Measurements from ENCODE around the gene CLDN14. TPM values are rescaled to one million over a fixed set of nuclear protein-coding genes. Genes with fewer than 3 reads are reported as not detected.
A peak's percentile ranks its signal among the peaks of the same experiment; 100 is the strongest.

Gene CLDN14
- total RNA-seq, 1 donor from 2014 or later, result not detected

GRCh38 chr21:36494557-36494956, 14.6 kb upstream of the CLDN14 start:
- Histone ChIP-seq H3K27me3 (no peaks in the 10 kb centered on the region), H3K9ac (no peak overlapping the region), H3K4me3 (no peak overlapping the region), H3F3A (ENCODE audit: low read depth) (peaks cover 3% of the 10 kb centered on the region), H2AFZ (replicated peaks) (no peak overlapping the region), H3K4me2 (no peak overlapping the region), H3K79me2 (ENCODE audit: low read depth) (no peaks in the 10 kb centered on the region), H3K9me3 (ENCODE audit: low read depth) (no peaks in the 10 kb centered on the region), H3K27ac (no peak overlapping the region), H4K20me1 (ENCODE audit: low read depth) (no peaks in the 10 kb centered on the region), H3K4me1 (peaks cover 4% of the 10 kb centered on the region), H3K36me3 (no peaks in the 10 kb centered on the region)
- peaks cover 4% of the 10 kb centered on the region for H3K27me3 Mint-ChIP-seq (ENCODE audit: insufficient read depth, low read depth)
- H3K27ac Mint-ChIP-seq, result peak overlapping the region; percentile 90
- TF ChIP-seq EZH2 (IDR thresholded peaks at IDR 0.05) (no peak), CTCF (IDR thresholded peaks at IDR 0.05) (no peak), EZH2phosphoT487 (IDR thresholded peaks at IDR 0.05) (no peak)
- no peak for DNase-seq (ENCODE audit: low spot score)
- peaks cover 19% of the 10 kb centered on the region for H3K4me1 Mint-ChIP-seq
- H3K4me3 Mint-ChIP-seq, result no peak overlapping the region
- H3K9me3 Mint-ChIP-seq, result peaks cover 6% of the 10 kb centered on the region
- H3K36me3 Mint-ChIP-seq, result no peaks in the 10 kb centered on the region

- TF ChIP-seq EZH2phosphoT487 (IDR thresholded peaks at IDR 0.05), result no peak
- TF ChIP-seq CTCF (IDR thresholded peaks at IDR 0.05), result no peak
- no peak for TF ChIP-seq EZH2 (IDR thresholded peaks at IDR 0.05)
- Histone ChIP-seq H2AFZ (replicated peaks) (no peak overlapping the region), H3F3A (ENCODE audit: low read depth) (peaks cover 3% of the 10 kb centered on the region), H3K4me3 (no peak overlapping the region), H3K9ac (no peak overlapping the region), H3K27me3 (no peaks in the 10 kb centered on the region), H3K36me3 (no peaks in the 10 kb centered on the region), H3K4me2 (peak overlapping the region; percentile 11), H3K79me2 (ENCODE audit: low read depth) (no peaks in the 10 kb centered on the region), H3K27ac (no peak overlapping the region), H3K9me3 (ENCODE audit: low read depth) (no peaks in the 10 kb centered on the region), H4K20me1 (ENCODE audit: low read depth) (no peaks in the 10 kb centered on the region), H3K4me1 (peaks cover 4% of the 10 kb centered on the region)
- no peaks in the 10 kb centered on the region for H3K36me3 Mint-ChIP-seq
- H3K27me3 Mint-ChIP-seq (ENCODE audit: insufficient read depth, low read depth), result peaks cover 7% of the 10 kb centered on the region
- H3K27ac Mint-ChIP-seq, result peak overlapping the region; percentile 63
- DNase-seq (ENCODE audit: low spot score), result peak; percentile 26
- H3K9me3 Mint-ChIP-seq, result peaks cover 5% of the 10 kb centered on the region
- peaks cover 13% of the 10 kb centered on the region for H3K4me1 Mint-ChIP-seq
- H3K4me3 Mint-ChIP-seq, result no peak overlapping the region
These were observed 11.4 kb upstream of the CLDN14 start for GRCh38 chr21:36491209-36491910.

- Histone ChIP-seq H2AFZ (replicated peaks) (no peak overlapping the region), H3K27ac (no peak overlapping the region), H3K4me3 (no peak overlapping the region), H3K79me2 (ENCODE audit: low read depth) (no peaks in the 10 kb centered on the region), H3K4me2 (no peak overlapping the region), H3K4me1 (peaks cover 4% of the 10 kb centered on the region), H3K27me3 (no peaks in the 10 kb centered on the region), H3K9ac (no peak overlapping the region), H3K36me3 (no peaks in the 10 kb centered on the region), H3F3A (ENCODE audit: low read depth) (peaks cover 3% of the 10 kb centered on the region), H3K9me3 (ENCODE audit: low read depth) (no peaks in the 10 kb centered on the region), H4K20me1 (ENCODE audit: low read depth) (no peaks in the 10 kb centered on the region)
- Mint-ChIP-seq H3K27me3 (ENCODE audit: insufficient read depth, low read depth) (peaks cover 14% of the 10 kb centered on the region), H3K9me3 (peaks cover 3% of the 10 kb centered on the region), H3K36me3 (no peaks in the 10 kb centered on the region), H3K27ac (peak overlapping the region; percentile 66), H3K4me1 (peaks cover 13% of the 10 kb centered on the region), H3K4me3 (no peak overlapping the region)
- TF ChIP-seq EZH2phosphoT487 (IDR thresholded peaks at IDR 0.05), result no peak
- no peak for TF ChIP-seq EZH2 (IDR thresholded peaks at IDR 0.05)
- no peak for TF ChIP-seq CTCF (IDR thresholded peaks at IDR 0.05)
- no peak for DNase-seq (ENCODE audit: low spot score)
These were observed 9.8 kb upstream of the CLDN14 start for GRCh38 chr21:36489776-36490165.

Data from neural progenitor cell (in vitro differentiated cells).